ENCODE measurements around the gene PRRC2B.

- TF ChIP-seq SIX5 (IDR thresholded peaks at IDR 0.05; ENCODE audit: low read depth, low read length) (no peak), ATF2 (IDR thresholded peaks at IDR 0.05; ENCODE audit: low read length) (no peak), GABPA (IDR thresholded peaks at IDR 0.05; ENCODE audit: borderline replicate concordance, insufficient read depth, low read length) (no peak)
- TF ChIP-seq, protein P1, sequence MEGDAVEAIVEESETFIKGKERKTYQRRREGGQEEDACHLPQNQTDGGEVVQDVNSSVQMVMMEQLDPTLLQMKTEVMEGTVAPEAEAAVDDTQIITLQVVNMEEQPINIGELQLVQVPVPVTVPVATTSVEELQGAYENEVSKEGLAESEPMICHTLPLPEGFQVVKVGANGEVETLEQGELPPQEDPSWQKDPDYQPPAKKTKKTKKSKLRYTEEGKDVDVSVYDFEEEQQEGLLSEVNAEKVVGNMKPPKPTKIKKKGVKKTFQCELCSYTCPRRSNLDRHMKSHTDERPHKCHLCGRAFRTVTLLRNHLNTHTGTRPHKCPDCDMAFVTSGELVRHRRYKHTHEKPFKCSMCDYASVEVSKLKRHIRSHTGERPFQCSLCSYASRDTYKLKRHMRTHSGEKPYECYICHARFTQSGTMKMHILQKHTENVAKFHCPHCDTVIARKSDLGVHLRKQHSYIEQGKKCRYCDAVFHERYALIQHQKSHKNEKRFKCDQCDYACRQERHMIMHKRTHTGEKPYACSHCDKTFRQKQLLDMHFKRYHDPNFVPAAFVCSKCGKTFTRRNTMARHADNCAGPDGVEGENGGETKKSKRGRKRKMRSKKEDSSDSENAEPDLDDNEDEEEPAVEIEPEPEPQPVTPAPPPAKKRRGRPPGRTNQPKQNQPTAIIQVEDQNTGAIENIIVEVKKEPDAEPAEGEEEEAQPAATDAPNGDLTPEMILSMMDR (IDR thresholded peaks at IDR 0.05; ENCODE audit: control extremely low read depth in 1 of 3, insufficient read depth in 1 of 3, low read depth in 1 of 3, low read length in 3 of 3), result no peak
These were observed 83.5 kb downstream of the PRRC2B start for GRCh38 chr9:131477367-131477766.

All from H1 (cell line).